A549 (cell line): ENCODE measurements around the gene SIGLEC7.

Experiments used
- BHLHE40 ChIP-seq: IDR thresholded peaks from 2 replicates; pipeline ENCODE4 v1.6.1; 2012; ENCODE audit warnings: low read depth, low read length, inconsistent platforms
- PBX3 ChIP-seq: IDR thresholded peaks from 2 replicates; pipeline ENCODE4 v1.6.1; 2012
- POLR2AphosphoS2 ChIP-seq: conservative IDR thresholded peaks from 2 replicates; pipeline ENCODE4 v1.6.1; 2012; ENCODE audit warnings: low read length, improper control_type of control experiment, inconsistent platforms
- TF ChIP-seq, protein P1 (sequence below): fragments of >200 bp; sonication (Bioruptor Twin); formaldehyde crosslinking; IDR thresholded peaks from 3 replicates; pipeline ENCODE4 v1.5.1; 2016

GRCh38 chr19:51116736-51117286, 25.3 kb upstream of the SIGLEC7 start:
- TF ChIP-seq POLR2AphosphoS2 (no peak), PBX3 (no peak), BHLHE40 (no peak)
- TF ChIP-seq, protein P1, sequence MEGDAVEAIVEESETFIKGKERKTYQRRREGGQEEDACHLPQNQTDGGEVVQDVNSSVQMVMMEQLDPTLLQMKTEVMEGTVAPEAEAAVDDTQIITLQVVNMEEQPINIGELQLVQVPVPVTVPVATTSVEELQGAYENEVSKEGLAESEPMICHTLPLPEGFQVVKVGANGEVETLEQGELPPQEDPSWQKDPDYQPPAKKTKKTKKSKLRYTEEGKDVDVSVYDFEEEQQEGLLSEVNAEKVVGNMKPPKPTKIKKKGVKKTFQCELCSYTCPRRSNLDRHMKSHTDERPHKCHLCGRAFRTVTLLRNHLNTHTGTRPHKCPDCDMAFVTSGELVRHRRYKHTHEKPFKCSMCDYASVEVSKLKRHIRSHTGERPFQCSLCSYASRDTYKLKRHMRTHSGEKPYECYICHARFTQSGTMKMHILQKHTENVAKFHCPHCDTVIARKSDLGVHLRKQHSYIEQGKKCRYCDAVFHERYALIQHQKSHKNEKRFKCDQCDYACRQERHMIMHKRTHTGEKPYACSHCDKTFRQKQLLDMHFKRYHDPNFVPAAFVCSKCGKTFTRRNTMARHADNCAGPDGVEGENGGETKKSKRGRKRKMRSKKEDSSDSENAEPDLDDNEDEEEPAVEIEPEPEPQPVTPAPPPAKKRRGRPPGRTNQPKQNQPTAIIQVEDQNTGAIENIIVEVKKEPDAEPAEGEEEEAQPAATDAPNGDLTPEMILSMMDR, result no peak
